ENCODE measurements around the gene WASHC2C. TPM values are rescaled to one million over a fixed set of nuclear protein-coding genes. Genes with fewer than 3 reads are reported as not detected.

Gene WASHC2C, protein sequence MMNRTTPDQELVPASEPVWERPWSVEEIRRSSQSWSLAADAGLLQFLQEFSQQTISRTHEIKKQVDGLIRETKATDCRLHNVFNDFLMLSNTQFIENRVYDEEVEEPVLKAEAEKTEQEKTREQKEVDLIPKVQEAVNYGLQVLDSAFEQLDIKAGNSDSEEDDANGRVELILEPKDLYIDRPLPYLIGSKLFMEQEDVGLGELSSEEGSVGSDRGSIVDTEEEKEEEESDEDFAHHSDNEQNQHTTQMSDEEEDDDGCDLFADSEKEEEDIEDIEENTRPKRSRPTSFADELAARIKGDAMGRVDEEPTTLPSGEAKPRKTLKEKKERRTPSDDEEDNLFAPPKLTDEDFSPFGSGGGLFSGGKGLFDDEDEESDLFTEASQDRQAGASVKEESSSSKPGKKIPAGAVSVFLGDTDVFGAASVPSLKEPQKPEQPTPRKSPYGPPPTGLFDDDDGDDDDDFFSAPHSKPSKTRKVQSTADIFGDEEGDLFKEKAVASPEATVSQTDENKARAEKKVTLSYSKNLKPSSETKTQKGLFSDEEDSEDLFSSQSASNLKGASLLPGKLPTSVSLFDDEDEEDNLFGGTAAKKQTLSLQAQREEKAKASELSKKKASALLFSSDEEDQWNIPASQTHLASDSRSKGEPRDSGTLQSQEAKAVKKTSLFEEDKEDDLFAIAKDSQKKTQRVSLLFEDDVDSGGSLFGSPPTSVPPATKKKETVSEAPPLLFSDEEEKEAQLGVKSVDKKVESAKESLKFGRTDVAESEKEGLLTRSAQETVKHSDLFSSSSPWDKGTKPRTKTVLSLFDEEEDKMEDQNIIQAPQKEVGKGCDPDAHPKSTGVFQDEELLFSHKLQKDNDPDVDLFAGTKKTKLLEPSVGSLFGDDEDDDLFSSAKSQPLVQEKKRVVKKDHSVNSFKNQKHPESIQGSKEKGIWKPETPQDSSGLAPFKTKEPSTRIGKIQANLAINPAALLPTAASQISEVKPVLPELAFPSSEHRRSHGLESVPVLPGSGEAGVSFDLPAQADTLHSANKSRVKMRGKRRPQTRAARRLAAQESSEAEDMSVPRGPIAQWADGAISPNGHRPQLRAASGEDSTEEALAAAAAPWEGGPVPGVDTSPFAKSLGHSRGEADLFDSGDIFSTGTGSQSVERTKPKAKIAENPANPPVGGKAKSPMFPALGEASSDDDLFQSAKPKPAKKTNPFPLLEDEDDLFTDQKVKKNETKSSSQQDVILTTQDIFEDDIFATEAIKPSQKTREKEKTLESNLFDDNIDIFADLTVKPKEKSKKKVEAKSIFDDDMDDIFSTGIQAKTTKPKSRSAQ (N-terminal part only)
- 43.4 and 44.3 TPM in 2 replicates for total RNA-seq

DNA sequence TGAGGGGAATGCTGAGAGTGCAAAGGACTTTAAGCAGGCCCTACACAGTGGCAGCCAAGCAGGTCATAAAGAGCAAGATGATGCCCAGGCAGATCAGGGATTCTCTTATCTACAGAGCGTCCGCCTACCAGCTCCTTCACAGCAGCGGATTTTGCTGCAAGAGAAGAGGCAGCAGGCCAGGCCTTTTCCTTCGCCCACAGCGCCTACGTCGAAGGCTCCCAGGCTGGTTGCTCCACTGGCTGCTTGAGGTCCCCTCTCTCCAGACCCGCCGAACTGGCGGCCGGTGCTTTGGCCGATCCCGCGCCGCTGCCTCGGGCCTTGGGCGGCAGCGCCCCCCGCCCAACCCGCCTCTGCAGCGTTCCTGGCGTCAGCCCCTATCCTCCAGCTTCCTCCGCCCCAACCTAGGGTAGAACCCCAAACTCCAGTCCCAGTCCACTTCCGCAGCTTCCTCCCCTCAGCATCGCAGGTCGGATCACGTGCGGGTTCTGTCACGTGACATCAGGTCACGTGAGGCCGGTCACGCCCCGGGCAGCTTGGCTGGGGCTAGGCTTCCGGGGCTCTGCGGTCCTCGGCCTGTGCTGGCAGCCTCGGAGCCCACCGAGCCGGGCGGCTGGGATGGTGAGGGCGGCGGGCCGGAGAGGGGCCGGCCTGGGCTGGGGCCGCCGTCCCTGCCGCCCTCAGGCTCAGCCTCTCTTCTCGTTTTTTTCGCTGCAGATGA is at the start of gene WASHC2C:
TSS of gene WASHC2C (plus strand) at position 564 of the 718 bp plus-strand sequence. CDS start at position 616, 52 bp downstream.

Small RNA genes within 50 kb of the gene (small RNA-seq; reads per million reads assigned to genes)
- not detected for gene AC012044.1

Other genes starting within 250 kb of the WASHC2C start
- 8.6 and 9.3 TPM in 2 replicates for gene ZFAND4, start 54.5 kb upstream of the WASHC2C start, total RNA-seq
- gene AGAP4, start 120.2 kb downstream of the WASHC2C start, total RNA-seq = 9.7 and 11.3 TPM in 2 replicates
- 106 and 112 TPM in 2 replicates for gene TIMM23, start 245.2 kb downstream of the WASHC2C start, total RNA-seq